CD4-positive, alpha-beta T cell treated with Interleukin-17A for 4 hours (primary cell): Measurements from ENCODE around the gene GRIA4.

Experiments
- DNase-seq: peaks from one replicate; pipeline ENCODE4 v3.0.0-alpha.2; 2020; ENCODE audit warnings: mixed read lengths

Gene GRIA4

GRCh38 chr11:106017093-106017492, 407.2 kb downstream of the GRIA4 start:
- no peak for DNase-seq

GRCh38 chr11:106021181-106021966, 411.5 kb downstream of the GRIA4 start:
- no peak for DNase-seq

DNA sequence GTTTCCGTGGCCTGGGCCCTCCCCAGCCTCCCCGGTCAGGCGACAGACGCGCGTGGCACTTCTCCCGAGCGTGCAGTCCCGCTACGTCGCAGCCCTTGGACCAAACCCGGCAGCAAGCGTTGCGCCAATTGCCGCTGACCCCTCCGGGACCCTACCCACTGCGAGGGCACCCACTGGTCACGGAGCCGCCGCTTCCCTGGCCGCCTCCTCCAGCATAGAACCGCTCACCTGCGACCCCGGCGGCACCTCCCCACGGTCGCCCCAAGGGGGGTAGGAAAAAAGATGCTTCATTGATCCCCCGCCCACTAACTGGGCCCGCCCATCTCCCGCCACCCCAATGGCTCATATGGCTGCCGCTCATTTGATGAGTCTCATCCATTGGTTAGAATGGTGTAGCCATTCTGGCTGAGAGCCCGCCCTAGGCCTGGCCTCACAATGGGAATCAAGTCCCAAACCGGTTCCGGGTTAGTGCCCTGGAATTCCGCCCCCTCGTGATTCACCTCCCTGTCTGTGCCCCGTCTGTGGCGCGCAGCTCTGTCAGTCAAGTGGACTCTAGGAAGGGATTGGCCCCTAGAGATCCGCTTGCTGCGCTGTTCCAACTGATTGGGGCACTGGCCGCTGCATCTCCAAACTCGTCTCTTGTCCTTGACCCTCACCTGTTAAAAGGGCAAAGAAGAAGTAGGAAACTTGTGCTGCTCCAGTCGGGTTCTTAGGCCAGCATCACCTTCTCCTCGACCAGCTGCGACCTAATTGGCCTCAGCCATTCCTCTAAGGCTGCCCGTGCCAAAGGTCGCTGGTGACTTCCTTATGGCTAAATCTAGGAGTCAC, 412.3 kb downstream of the GRIA4 start, which contains the start of gene MSANTD4:
MSANTD4 (minus strand) TSS at position 274 of the 828 bp plus-strand sequence. CDS start 11,323 bp downstream, outside the sequence.
- DNase-seq: peak; percentile 95

DNA sequence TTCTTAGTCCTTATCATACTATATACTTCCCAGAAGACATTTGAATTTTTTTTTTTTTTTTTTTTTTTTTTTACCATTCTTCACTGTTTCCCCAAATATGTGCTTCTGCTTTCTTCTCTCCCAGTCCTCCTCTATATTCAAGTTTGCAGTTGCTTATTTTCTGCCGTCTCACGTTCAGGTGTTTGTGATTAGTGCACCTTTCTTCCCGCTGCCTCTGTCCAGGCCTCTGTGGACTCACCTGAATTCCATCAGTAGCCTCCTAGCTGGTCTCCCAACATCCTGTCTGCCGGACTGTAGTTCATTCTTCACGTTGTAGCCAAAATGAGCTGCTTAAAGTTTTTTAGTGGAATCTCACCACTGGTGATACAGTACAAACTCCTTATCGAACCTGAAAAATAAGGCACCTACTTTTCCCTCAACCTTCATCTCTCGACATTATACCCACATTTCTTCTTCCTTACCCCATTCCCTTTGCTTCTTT, 413.0 kb downstream of the GRIA4 start:
- no peak for DNase-seq

DNA sequence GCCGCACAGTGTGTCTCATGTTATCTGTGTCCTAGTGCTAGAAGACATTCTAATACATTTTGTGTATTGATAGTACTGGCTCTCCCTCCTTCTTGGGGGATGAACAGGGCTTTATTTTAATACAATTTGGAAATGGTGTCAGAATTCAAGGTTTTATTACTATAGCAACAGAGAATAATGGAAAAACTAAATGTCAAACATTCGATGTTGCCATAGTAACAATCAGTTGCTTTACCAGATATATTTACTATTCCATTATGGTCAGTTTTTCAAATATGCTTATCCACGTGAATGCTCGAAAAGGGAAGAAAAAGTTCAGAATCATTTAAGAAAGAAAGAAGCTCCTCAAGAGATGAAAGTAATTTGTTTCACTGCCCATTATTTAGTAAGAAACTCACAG, 420.7 kb downstream of the GRIA4 start:
- no peak for DNase-seq

DNA sequence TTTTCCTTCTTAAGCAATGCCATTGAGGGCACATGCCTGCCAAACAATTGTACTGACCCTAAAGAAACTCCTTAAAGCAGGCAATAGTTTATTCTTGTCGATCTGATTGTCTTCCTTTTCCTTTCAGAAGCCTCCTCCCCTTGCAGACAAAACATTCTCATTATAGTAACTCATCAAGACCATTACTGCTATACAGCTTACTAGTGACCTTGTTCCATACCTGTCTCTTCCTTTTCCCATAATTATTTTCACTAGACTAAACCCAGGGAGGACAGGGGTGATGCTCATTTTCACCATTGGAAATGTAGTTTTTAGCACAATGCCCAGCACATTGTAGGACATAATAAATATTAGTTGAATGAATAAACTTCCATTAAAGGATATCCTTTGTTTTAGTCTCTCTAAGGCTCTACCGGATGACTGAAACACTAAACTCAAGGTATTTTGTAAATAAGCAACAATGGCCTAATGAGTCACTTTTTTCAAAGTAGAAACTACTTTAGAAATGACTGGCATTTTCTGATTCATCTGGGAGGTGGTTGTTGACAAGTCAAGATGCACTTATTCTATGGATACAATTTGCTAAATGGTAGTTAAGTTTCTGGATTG, 421.4 kb downstream of the GRIA4 start:
- no peak for DNase-seq
